OCI-LY7 (cell line): Measurements from ENCODE around the gene NR1H2. TPM values are rescaled to one million over a fixed set of nuclear protein-coding genes. Genes with fewer than 3 reads are reported as not detected.

ENCODE experiments used
- BruUV-seq: library from RNA; stranded (reverse); fragments of 400-500 nt; replicated peaks from 2 replicates; lab custom pipeline; 2021; lab: Mats Ljungman, UMichigan
- CTCF ChIA-PET: fragments of 300-600 bp; sonication (Branson Sonifier 250); formaldehyde crosslinking; loops from one replicate; lab custom pipeline; 2022; ENCODE audit warnings: antibody characterized with exemption; ENCODE audit not compliant: unreplicated experiment; lab: Charles Lee
- POLR2A ChIA-PET: fragments of 300-600 bp; sonication (Branson Sonifier 250); formaldehyde crosslinking; loops from one replicate; lab custom pipeline; 2022; ENCODE audit warnings: antibody characterized with exemption; lab: Charles Lee
- DNase-seq: peaks from one replicate; pipeline ENCODE4 v3.0.0-alpha.2; 2015; ENCODE audit warnings: low spot score
- H2AFZ ChIP-seq: fragments of 200-600 bp; sonication (generic), shearing (Covaris generic); 2 replicates; pipeline ENCODE4 v1.6.1; 2014; ENCODE audit warnings: mild to moderate bottlenecking, antibody characterized with exemption, low read length, moderate library complexity
- H3K27ac ChIP-seq: fragments of 200-600 bp; sonication (generic); 2 replicates; pipeline ENCODE4 v1.5.1; 2014; ENCODE audit warnings: mixed run types, low read depth, mild to moderate bottlenecking, moderate library complexity, low read length, inconsistent platforms; ENCODE audit not compliant: poor library complexity, severe bottlenecking
- H3K36me3 ChIP-seq: fragments of 200-600 bp; sonication (generic); 2 replicates; pipeline ENCODE4 v1.6.1; 2014; ENCODE audit warnings: mild to moderate bottlenecking, antibody characterized with exemption, low read length, moderate library complexity, mixed read lengths; ENCODE audit not compliant: insufficient read depth
- H3K4me1 ChIP-seq: fragments of 200-600 bp; sonication (generic); 2 replicates; pipeline ENCODE4 v1.5.1; 2014; ENCODE audit warnings: mild to moderate bottlenecking, low read length; ENCODE audit not compliant: insufficient read depth, poor library complexity, severe bottlenecking
- H3K4me2 ChIP-seq: fragments of 200-600 bp; sonication (generic); 2 replicates; pipeline ENCODE4 v1.6.1; 2014; ENCODE audit warnings: mild to moderate bottlenecking, low read length
- H3K4me3 ChIP-seq: fragments of 200-600 bp; sonication (generic); 2 replicates; pipeline ENCODE4 v1.5.1; 2014; ENCODE audit warnings: mild to moderate bottlenecking, low read depth, low read length; ENCODE audit not compliant: poor library complexity, severe bottlenecking
- H3K79me2 ChIP-seq: fragments of 200-600 bp; sonication (generic); 2 replicates; pipeline ENCODE4 v1.6.1; 2016; ENCODE audit warnings: low read depth, mild to moderate bottlenecking, low read length, moderate library complexity, mixed read lengths; ENCODE audit not compliant: insufficient read depth
- H3K9me2 ChIP-seq: fragments of 200-600 bp; sonication (generic); 2 replicates; pipeline ENCODE4 v1.6.1; 2016; ENCODE audit warnings: mild to moderate bottlenecking, low read length, mixed read lengths; ENCODE audit not compliant: insufficient read depth
- H3K9me3 ChIP-seq: fragments of 200-600 bp; sonication (generic); 2 replicates; pipeline ENCODE4 v1.6.1; 2014; ENCODE audit warnings: mild to moderate bottlenecking, mixed run types, low read length, mixed read lengths
- H4K20me1 ChIP-seq: fragments of 200-600 bp; sonication (generic); 2 replicates; pipeline ENCODE4 v1.6.1; 2014; ENCODE audit warnings: mild to moderate bottlenecking, antibody characterized with exemption, low read length, moderate library complexity, mixed read lengths; ENCODE audit not compliant: insufficient read depth
- CTCF ChIP-seq: fragments of 200-600 bp; sonication (generic); conservative IDR thresholded peaks from 2 replicates; pipeline ENCODE4 v1.5.1; 2014; ENCODE audit warnings: mild to moderate bottlenecking, antibody characterized with exemption, low read length, moderate library complexity, mixed read lengths
- EZH2phosphoT487 ChIP-seq: fragments of 200-600 bp; sonication (generic); IDR thresholded peaks from 2 replicates; pipeline ENCODE4 v1.6.1; 2018; ENCODE audit warnings: low read depth, borderline replicate concordance, mild to moderate bottlenecking, mixed run types, antibody characterized with exemption, low read length, moderate library complexity, mixed read lengths
- intact Hi-C: fragments of 100-400 bp; cut with micrococcal nuclease; formaldehyde crosslinking; loops from one replicate; pipeline ENCODE4 v1.10.0; 2022; ENCODE audit not compliant: unreplicated experiment
- total RNA-seq, 2 experiments: library from RNA; depleted of rRNA in 1 of 2; stranded (reverse); fragments of >200 nt in 1 of 2; shearing (Covaris generic) in 1 of 2; gene quantifications; 2 replicates each; pipeline ENCODE4 v1.2.3, GENCODE V29; 2014 to 2022

NR1H2 gene
- total RNA-seq, 2 experiments from 2014 or later = 41.2 to 65.7 TPM

GRCh38 chr19:50399368-50399745 lies 23.1 kb downstream of the NR1H2 start:
- Histone ChIP-seq H3K4me3 (no peak overlapping the region), H4K20me1 (peaks cover 9% of the 10 kb centered on the region; the same call in 1 of the 2 replicates), H2AFZ (no peak overlapping the region), H3K27ac (no peak overlapping the region), H3K9me2 (no peaks in the 10 kb centered on the region), H3K36me3 (peaks cover 69% of the 10 kb centered on the region), H3K4me1 (no peaks in the 10 kb centered on the region), H3K9me3 (no peaks in the 10 kb centered on the region), H3K4me2 (no peak overlapping the region), H3K79me2 (peaks cover 31% of the 10 kb centered on the region)
- intact Hi-C loops = no loop called here
- no peak for DNase-seq
- no TSS peak for BruUV-seq
- POLR2A ChIA-PET = no interaction called here
- CTCF ChIA-PET = no interaction called here
- TF ChIP-seq EZH2phosphoT487 (no peak), CTCF (no peak)

- no peak overlapping the region for H3K4me3 ChIP-seq
- peaks cover 76% of the 10 kb centered on the region for H3K36me3 ChIP-seq
- POLR2A ChIA-PET = no interaction called here
- peaks cover 15% of the 10 kb centered on the region; the same call in 1 of the 2 replicates for H3K79me2 ChIP-seq
- no peaks in the 10 kb centered on the region for H3K9me2 ChIP-seq
- no peak overlapping the region for H3K4me2 ChIP-seq
- DNase-seq = no peak
- H2AFZ ChIP-seq = no peak overlapping the region
- no peaks in the 10 kb centered on the region for H3K4me1 ChIP-seq
- CTCF ChIA-PET = no interaction called here
- BruUV-seq = no TSS peak
- no peak overlapping the region for H3K27ac ChIP-seq
- H3K9me3 ChIP-seq = no peaks in the 10 kb centered on the region
- TF ChIP-seq EZH2phosphoT487 (no peak), CTCF (peak; percentile 35)
- intact Hi-C loops = no loop called here
- peaks cover 9% of the 10 kb centered on the region; the same call in 1 of the 2 replicates for H4K20me1 ChIP-seq
These were observed 25.6 kb downstream of the NR1H2 start for GRCh38 chr19:50401605-50402450.

GRCh38 chr19:50402544-50403301 lies 26.5 kb downstream of the NR1H2 start:
- Histone ChIP-seq H3K79me2 (peaks cover 9% of the 10 kb centered on the region; the same call in 1 of the 2 replicates), H3K36me3 (peaks cover 77% of the 10 kb centered on the region), H3K9me2 (no peaks in the 10 kb centered on the region), H4K20me1 (peaks cover 9% of the 10 kb centered on the region; the same call in 1 of the 2 replicates), H3K4me1 (no peaks in the 10 kb centered on the region), H3K4me3 (no peak overlapping the region), H3K4me2 (no peak overlapping the region), H2AFZ (no peak overlapping the region), H3K9me3 (no peaks in the 10 kb centered on the region), H3K27ac (no peak overlapping the region)
- intact Hi-C loops = no loop called here
- ChIA-PET POLR2A (no interaction called here), CTCF (no interaction called here)
- no peak for TF ChIP-seq EZH2phosphoT487
- no peak for TF ChIP-seq CTCF
- DNase-seq = no peak
- BruUV-seq = no TSS peak
